ENCODE data around the gene TAMM41.
"Not testable (repeated sequence)": the region's sequence is repeated elsewhere in the genome, so short reads cannot be mapped to it uniquely, and the experiment has no call there.

Gene TAMM41

GRCh38 chr3:11770477-11771391, 76.0 kb downstream of the TAMM41 start:
- peak; percentile 79 for FAIRE-seq
- peak; percentile 72 for DNase-seq (ENCODE audit: extremely low spot score, insufficient read length, low read depth)

GRCh38 chr3:11769704-11770476, 76.8 kb downstream of the TAMM41 start:
- no peak for FAIRE-seq
- no peak for DNase-seq (ENCODE audit: extremely low spot score, insufficient read length, low read depth)

DNA sequence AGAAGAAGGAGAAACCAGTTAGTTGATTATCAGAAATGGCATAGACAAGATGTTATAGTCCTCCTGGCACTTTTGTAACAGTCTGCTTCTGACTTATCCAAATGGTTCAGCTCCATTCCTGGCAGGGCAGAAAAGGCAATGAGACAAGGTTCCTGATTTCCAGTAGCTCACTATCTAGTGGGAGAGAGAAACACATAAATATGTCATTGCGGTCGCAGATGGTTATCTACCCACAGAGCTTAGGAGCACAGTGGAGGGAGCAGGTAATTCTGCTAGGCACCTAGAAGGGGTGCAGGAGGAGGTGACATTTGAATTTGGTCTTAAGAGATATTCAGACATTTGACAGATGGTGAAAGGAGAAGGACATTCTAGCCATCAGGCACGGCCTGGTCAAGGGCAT, 78.1 kb downstream of the TAMM41 start:
- FAIRE-seq = no peak
- DNase-seq (ENCODE audit: extremely low spot score, insufficient read length, low read depth) = no peak

DNA sequence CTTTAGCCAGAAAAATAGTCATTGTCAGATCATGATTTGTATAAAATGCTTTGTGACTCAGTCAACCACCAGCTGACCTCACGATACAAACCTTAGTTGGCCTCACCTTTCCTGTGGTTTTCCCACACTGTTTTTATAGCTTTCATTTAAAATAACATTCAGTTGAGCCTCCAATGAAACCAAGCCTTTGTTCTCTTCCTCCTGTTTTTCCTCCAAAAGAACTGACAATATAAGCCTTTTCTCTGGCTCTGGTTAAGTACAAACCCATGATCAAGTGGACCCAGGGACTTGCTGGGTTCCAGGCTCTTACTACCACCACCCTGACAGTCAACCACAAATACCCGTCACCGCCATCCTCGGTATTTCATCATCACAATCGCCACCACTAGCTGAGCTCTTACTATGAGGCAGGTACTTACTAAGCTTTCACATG, 81.7 kb downstream of the TAMM41 start:
- DNase-seq (ENCODE audit: extremely low spot score, insufficient read length, low read depth) = no peak
- no peak for FAIRE-seq

GRCh38 chr3:11759996-11760395, 86.7 kb downstream of the TAMM41 start:
- FAIRE-seq = no peak

DNA sequence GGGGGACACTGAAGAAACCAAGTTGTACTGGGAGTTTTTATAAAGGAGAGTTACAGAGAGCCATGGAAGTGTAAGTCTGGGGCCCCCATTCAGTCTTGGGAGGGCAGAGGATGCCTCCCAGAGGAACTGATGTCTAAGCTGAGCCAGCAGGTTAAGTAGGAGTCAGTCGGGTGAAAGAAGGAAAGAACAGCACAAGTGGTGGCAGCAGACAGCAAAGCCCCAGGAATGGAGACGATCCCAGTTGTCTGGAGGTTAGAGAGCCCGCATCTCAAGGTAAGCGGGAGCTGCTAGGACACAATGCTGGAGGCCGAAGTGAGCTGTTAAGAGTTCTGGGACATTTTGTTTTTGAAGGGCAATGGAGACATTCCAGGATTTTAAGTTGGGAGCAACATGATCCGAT, 88.8 kb downstream of the TAMM41 start:
- DNase-seq (ENCODE audit: extremely low spot score, insufficient read length, low read depth) (no peak), FAIRE-seq (no peak)

More at GRCh38 chr3:11759996-11760395, 86.7 kb downstream of the TAMM41 start:
- DNase-seq (ENCODE audit: extremely low spot score, insufficient read length, low read depth) = no peak

DNA sequence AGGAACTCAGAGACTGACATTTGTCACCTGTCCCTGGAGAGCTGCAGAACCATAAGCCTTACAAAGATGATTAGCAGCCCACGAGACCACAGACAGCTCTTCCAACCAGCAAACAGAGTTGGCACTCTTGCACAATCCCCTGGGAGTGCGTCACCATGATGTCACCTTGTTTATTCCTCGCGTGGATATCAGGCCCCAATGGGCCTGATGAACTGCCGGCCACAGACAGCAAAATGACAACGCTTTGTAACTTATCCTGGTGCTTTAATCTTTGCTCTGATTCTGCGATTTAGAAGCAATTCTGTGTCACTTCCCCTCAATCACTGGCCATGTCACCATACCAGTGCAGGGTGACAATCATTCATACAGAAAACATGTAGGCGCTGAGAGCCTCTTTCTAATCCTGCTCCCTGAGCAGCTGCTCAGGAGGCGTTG, 89.2 kb downstream of the TAMM41 start:
- FAIRE-seq (no peak), DNase-seq (ENCODE audit: extremely low spot score, insufficient read length, low read depth) (no peak)

- DNase-seq (ENCODE audit: extremely low spot score, insufficient read length, low read depth) = no peak
- FAIRE-seq = no peak
Observed at GRCh38 chr3:11755276-11755675, 91.4 kb downstream of the TAMM41 start.

- FAIRE-seq = not testable (repeated sequence)
Observed at GRCh38 chr3:11752254-11752653, 94.4 kb downstream of the TAMM41 start.

GRCh38 chr3:11748306-11748705, 98.4 kb downstream of the TAMM41 start:
- FAIRE-seq; DNase-seq (ENCODE audit: extremely low spot score, insufficient read length, low read depth): not testable (repeated sequence)

More at GRCh38 chr3:11752254-11752653, 94.4 kb downstream of the TAMM41 start:
- DNase-seq (ENCODE audit: extremely low spot score, insufficient read length, low read depth) = not testable (repeated sequence)
